H1 (cell line): ENCODE data around the gene LRRC43. TPM values are rescaled to one million over a fixed set of nuclear protein-coding genes. Genes with fewer than 3 reads are reported as not detected.
A peak's percentile ranks its signal among the peaks of the same experiment; 100 is the strongest.

Experiments
- CTCF ChIA-PET: fragments of 300-600 bp; sonication (Branson Sonifier 250); formaldehyde crosslinking; loops from one replicate; lab custom pipeline; 2021; ENCODE audit not compliant: partially characterized antibody; lab: Charles Lee
- POLR2A ChIA-PET: fragments of 300-600 bp; sonication (Branson Sonifier 250); formaldehyde crosslinking; loops from one replicate; lab custom pipeline; 2021; ENCODE audit warnings: inconsistent platforms; ENCODE audit not compliant: partially characterized antibody; lab: Charles Lee
- DNase-seq, 2 experiments: peaks; one replicate each; pipeline versions ENCODE4 v3.0.0 to v3.0.0-alpha.2; 2010 to 2022; ENCODE audit warnings: low spot score in 2 of 2, low read depth in 1 of 2, mixed read lengths in 1 of 2
- FAIRE-seq: peaks from 2 replicates; lab custom pipeline; 2011; peaks lifted over from hg19 to GRCh38; lab: Jason Lieb, UNC
- H2AFZ ChIP-seq: 2 replicates; pipeline ENCODE4 v1.8.1; 2012; ENCODE audit warnings: low read length, inconsistent platforms
- H2AK5ac ChIP-seq: 2 replicates; pipeline ENCODE4 v1.6.1; 2013; ENCODE audit warnings: low read depth, low read length
- H2BK120ac ChIP-seq: replicated peaks from 2 replicates; pipeline ENCODE3; 2013; ENCODE audit warnings: low read depth, low read length, inconsistent platforms
- H2BK12ac ChIP-seq: 2 replicates; pipeline ENCODE4 v1.6.1; 2013; ENCODE audit warnings: low read depth, low read length
- H2BK15ac ChIP-seq: 2 replicates; pipeline ENCODE4 v1.6.1; 2013; ENCODE audit warnings: low read length
- H2BK20ac ChIP-seq: 2 replicates; pipeline ENCODE4 v1.6.1; 2013; ENCODE audit warnings: low read length
- H2BK5ac ChIP-seq: 2 replicates; pipeline ENCODE4 v1.6.1; 2013; ENCODE audit warnings: low read depth, low read length
- H3K14ac ChIP-seq: 2 replicates; pipeline ENCODE4 v1.6.1; 2013; ENCODE audit warnings: inconsistent platforms; ENCODE audit not compliant: insufficient read length
- H3K18ac ChIP-seq: 2 replicates; pipeline ENCODE4 v1.6.1; 2013; ENCODE audit warnings: low read length; ENCODE audit errors: extremely low read depth
- H3K23ac ChIP-seq: 2 replicates; pipeline ENCODE4 v1.6.1; 2013; ENCODE audit warnings: inconsistent platforms; ENCODE audit not compliant: insufficient read length
- H3K23me2 ChIP-seq: 2 replicates; pipeline ENCODE4 v1.6.1; 2013; ENCODE audit warnings: low read depth, low read length
- H3K27ac ChIP-seq: 2 replicates; pipeline ENCODE4 v1.6.1; 2011; ENCODE audit warnings: low read depth, low read length, inconsistent platforms
- H3K27me3 ChIP-seq, 4 experiments: replicated peaks in 1 of 4; 1 replicate in 1 of 4; 2 replicates in 3 of 4; pipeline versions ENCODE4 v1.6.1 to v1.8.1; 2011 to 2013; ENCODE audit warnings: low read length in 3 of 4, mild to moderate bottlenecking in 3 of 4, inconsistent platforms in 2 of 4, mixed read lengths in 2 of 4, moderate library complexity in 1 of 4; ENCODE audit not compliant: control insufficient read depth in 3 of 4, insufficient read depth in 3 of 4; ENCODE audit errors: extremely low read depth in 1 of 4
- H3K36me3 ChIP-seq, 4 experiments: 2 replicates each; pipeline versions ENCODE4 v1.6.1 to v1.8.1; 2011 to 2013; ENCODE audit warnings: mild to moderate bottlenecking in 4 of 4, low read length in 3 of 4, moderate library complexity in 2 of 4, control low read depth in 1 of 4, inconsistent platforms in 1 of 4; ENCODE audit not compliant: insufficient read depth in 4 of 4, control insufficient read depth in 2 of 4
- H3K4ac ChIP-seq: replicated peaks from 2 replicates; pipeline ENCODE3; 2013; ENCODE audit warnings: low read length, low read depth, mixed read lengths, inconsistent platforms; ENCODE audit not compliant: insufficient read length
- H3K4me1 ChIP-seq, 4 experiments: replicated peaks in 1 of 4; 1 replicate in 1 of 4; 2 replicates in 3 of 4; pipeline versions ENCODE4 v1.6.1 to v1.8.1; 2011 to 2013; ENCODE audit warnings: low read length in 3 of 4, inconsistent platforms in 2 of 4, mixed read lengths in 1 of 4; ENCODE audit not compliant: insufficient read depth in 4 of 4, control insufficient read depth in 3 of 4
- H3K4me2 ChIP-seq, 2 experiments: 2 replicates each; pipeline versions ENCODE4 v1.6.1 to v1.8.1; 2011 to 2013; ENCODE audit warnings: low read depth in 2 of 2, low read length in 2 of 2, control low read depth in 1 of 2, inconsistent platforms in 1 of 2, mild to moderate bottlenecking in 1 of 2; ENCODE audit not compliant: insufficient read depth in 1 of 2
- H3K4me3 ChIP-seq, 4 experiments: fragments of 200-600, 300-600 bp in 1 of 4; sonication (generic), shearing (Covaris generic), sonication (Bioruptor Twin) in 1 of 4; 2 replicates each; pipeline versions ENCODE4 v1.5.1 to v1.8.1; 2011 to 2016; ENCODE audit warnings: low read length in 4 of 4, low read depth in 3 of 4, control low read depth in 2 of 4, inconsistent platforms in 2 of 4, mild to moderate bottlenecking in 2 of 4, mixed read lengths in 1 of 4, moderate library complexity in 1 of 4; ENCODE audit not compliant: insufficient read depth in 2 of 4; ENCODE audit errors: extremely low read depth in 1 of 4
- H3K56ac ChIP-seq: replicated peaks from 2 replicates; pipeline ENCODE3; 2013; ENCODE audit warnings: low read depth, mild to moderate bottlenecking, mixed read lengths, low read length, inconsistent platforms; ENCODE audit not compliant: insufficient read length
- H3K79me1 ChIP-seq: 2 replicates; pipeline ENCODE4 v1.6.1; 2013; ENCODE audit warnings: low read depth, low read length, control low read depth
- H3K79me2 ChIP-seq, 2 experiments: 2 replicates each; pipeline versions ENCODE4 v1.6.1 to v1.8.1; 2012 to 2013; ENCODE audit warnings: low read length in 2 of 2, mild to moderate bottlenecking in 2 of 2, inconsistent platforms in 1 of 2; ENCODE audit not compliant: insufficient read depth in 2 of 2, control insufficient read depth in 1 of 2
- H3K9ac ChIP-seq, 4 experiments: replicated peaks in 1 of 4; 1 replicate in 1 of 4; 2 replicates in 3 of 4; pipeline versions ENCODE4 v1.6.1 to v1.8.1; 2011 to 2013; ENCODE audit warnings: low read depth in 3 of 4, low read length in 3 of 4, control low read depth in 2 of 4, mild to moderate bottlenecking in 2 of 4, moderate library complexity in 2 of 4, inconsistent platforms in 1 of 4; ENCODE audit errors: extremely low read depth in 1 of 4
- H3K9me3 ChIP-seq, 2 experiments: 2 replicates each; pipeline versions ENCODE4 v1.6.1 to v1.8.1; 2012 to 2013; ENCODE audit warnings: mild to moderate bottlenecking in 2 of 2, moderate library complexity in 2 of 2, control low read depth in 1 of 2, inconsistent platforms in 1 of 2, low read depth in 1 of 2, low read length in 1 of 2, mixed read lengths in 1 of 2; ENCODE audit not compliant: insufficient read depth in 2 of 2
- H4K20me1 ChIP-seq, 2 experiments: replicated peaks in 1 of 2; 2 replicates each; pipeline versions ENCODE3 to v1.8.1; 2011 to 2013; ENCODE audit warnings: inconsistent platforms in 2 of 2, low read length in 2 of 2, mild to moderate bottlenecking in 1 of 2; ENCODE audit not compliant: insufficient read depth in 2 of 2, control insufficient read depth in 1 of 2
- H4K5ac ChIP-seq: 2 replicates; pipeline ENCODE4 v1.6.1; 2013; ENCODE audit warnings: low read length, low read depth, mixed read lengths, inconsistent platforms; ENCODE audit not compliant: insufficient read length
- H4K8ac ChIP-seq: 2 replicates; pipeline ENCODE4 v1.8.0; 2013; ENCODE audit warnings: mild to moderate bottlenecking, moderate library complexity, low read length, inconsistent platforms; ENCODE audit not compliant: insufficient read depth; ENCODE audit errors: extremely low read depth
- H4K91ac ChIP-seq: replicated peaks from 2 replicates; pipeline ENCODE3; 2013; ENCODE audit warnings: low read length, mixed read lengths, inconsistent platforms; ENCODE audit not compliant: insufficient read length
- CHD2 ChIP-seq: IDR thresholded peaks from 2 replicates; pipeline ENCODE4 v1.6.1; 2012; ENCODE audit warnings: low read length, improper control_type of control experiment
- GTF2F1 ChIP-seq: IDR thresholded peaks from 2 replicates; pipeline ENCODE4 v1.6.1; 2012; ENCODE audit warnings: low read depth, low read length, improper control_type of control experiment, borderline replicate concordance
- NRF1 ChIP-seq: IDR thresholded peaks from 2 replicates; pipeline ENCODE4 v1.6.1; 2011; ENCODE audit warnings: mild to moderate bottlenecking, low read depth, low read length, improper control_type of control experiment
- PHF8 ChIP-seq: fragments of 200-600 bp; sonication (generic); conservative IDR thresholded peaks from 2 replicates; pipeline ENCODE4 v1.7.1; 2012; ENCODE audit warnings: low read depth, mild to moderate bottlenecking, inconsistent platforms, low read length, moderate library complexity
- POLR2AphosphoS5 ChIP-seq: IDR thresholded peaks from 2 replicates; pipeline ENCODE4 v1.6.1; 2011; ENCODE audit warnings: low read depth, low read length
- RAD21 ChIP-seq, 2 experiments: IDR thresholded peaks in 1 of 2; conservative IDR thresholded peaks in 1 of 2; 2 replicates each; pipeline ENCODE4 v1.6.1; 2011; ENCODE audit warnings: low read depth in 2 of 2, low read length in 2 of 2, improper control_type of control experiment in 1 of 2, inconsistent platforms in 1 of 2, mild to moderate bottlenecking in 1 of 2, moderate library complexity in 1 of 2
- SAP30 ChIP-seq: fragments of 300-600 bp; sonication (generic); IDR thresholded peaks from 2 replicates; pipeline ENCODE4 v1.7.1; 2012; ENCODE audit warnings: low read length, moderate library complexity, mild to moderate bottlenecking, inconsistent platforms; ENCODE audit not compliant: insufficient read depth, insufficient replicate concordance
- ZNF274 ChIP-seq: IDR thresholded peaks from 2 replicates; pipeline ENCODE4 v1.7.0; 2012; ENCODE audit warnings: low read length, borderline replicate concordance; ENCODE audit errors: extremely low read depth
- WGBS, 2 experiments: shearing (Covaris generic) in 1 of 2; methylation state at CpG; one replicate each; pipeline versions ENCODE4 v1.1.6 to v1.1.7; 2013 to 2015; ENCODE audit warnings: low lambda C conversion rate in 2 of 2, mixed read lengths in 2 of 2, inconsistent platforms in 1 of 2, low coverage in 1 of 2, missing lambda C conversion rate in 1 of 2; ENCODE audit not compliant: insufficient replicate concordance in 2 of 2, insufficient coverage in 1 of 2, insufficient read length in 1 of 2; ENCODE audit errors: extremely low coverage in 1 of 2, missing lambda C conversion rate in 1 of 2; 5-methylcytosine and 5-hydroxymethylcytosine counted together
- polyA plus RNA-seq, 7 experiments: library from polyadenylated mRNA; depleted of rRNA in 3 of 7; stranded (reverse) in 5 of 7; unstranded in 2 of 7; fragments of >200 nt in 5 of 7; fragments of 200-250 nt in 2 of 7; gene quantifications; 1 replicate in 5 of 7; 2 replicates in 1 of 7; 4 replicates in 1 of 7; pipeline versions ENCODE4 v1.2.1 to v1.2.3, GENCODE V29; 2011 to 2013; ENCODE audit warnings: missing spikeins in 2 of 7, mixed read lengths in 2 of 7
- total RNA-seq: library from RNA; stranded (reverse); fragmentation: NEBNext Ultra II Directional; extraction: Animal tissue kit (Norgen Biotek cat#: 25700); gene quantifications from 2 replicates; pipeline ENCODE4 v1.2.1, GENCODE V29; 2021
- TF ChIP-seq, protein P1 (sequence below): IDR thresholded peaks from 2 replicates; pipeline ENCODE4 v1.6.1; 2011; ENCODE audit warnings: low read depth, mild to moderate bottlenecking, low read length; ENCODE audit not compliant: insufficient read depth

LRRC43 gene
- total and polyA plus RNA-seq, 2 of the 8 experiments (the other 6 are each of a cell fraction or from before 2014, with no cell fraction given) = 0.35 to 0.44 TPM

DNA sequence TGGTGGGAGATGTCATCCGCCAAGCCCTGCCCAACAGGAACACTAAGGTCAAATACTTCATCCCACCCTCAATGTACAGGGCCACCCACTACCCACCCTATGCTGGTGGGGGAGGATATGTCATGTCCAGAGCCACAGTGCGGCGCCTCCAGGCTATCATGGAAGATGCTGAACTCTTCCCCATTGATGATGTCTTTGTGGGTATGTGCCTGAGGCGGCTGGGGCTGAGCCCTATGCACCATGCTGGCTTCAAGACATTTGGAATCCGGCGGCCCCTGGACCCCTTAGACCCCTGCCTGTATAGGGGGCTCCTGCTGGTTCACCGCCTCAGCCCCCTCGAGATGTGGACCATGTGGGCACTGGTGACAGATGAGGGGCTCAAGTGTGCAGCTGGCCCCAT lies 24.1 kb downstream of the LRRC43 start:
- H3K36me3 ChIP-seq = peaks cover 12 to 48% (median 30%) of the 10 kb centered on the region in 4 experiments
- ChIA-PET POLR2A (interaction anchor here (0.6 to 17.6 kb wide), 2 partner anchors 13 to 839 kb away, joined by 3 to 230 read pairs; partner anchors contain the start of gene DIABLO), CTCF (interaction anchor here (4.1 kb wide), 1 partner anchor 9 kb away, joined by 15 read pairs; no protein-coding TSS in a partner anchor)
- FAIRE-seq = no peak
- H2BK12ac ChIP-seq = no peak overlapping the region
- peaks cover 9 to 43% (median 27%) of the 10 kb centered on the region in 4 experiments; a peak in 6 of 7 replicates for H3K27me3 ChIP-seq
- no peak overlapping the region for H3K27ac ChIP-seq
- H3K9ac ChIP-seq = no peak overlapping the region
- H3K18ac ChIP-seq = no peak overlapping the region
- H3K56ac ChIP-seq = no peak overlapping the region
- TF ChIP-seq CHD2 (no peak), SAP30 (no peak), RAD21 (IDR thresholded peaks at IDR 0.05 in 1 of 2, conservative IDR thresholded peaks at IDR 0.05 in 1 of 2; ENCODE audit: low read depth in 2 of 2, low read length in 2 of 2) (no peak), GTF2F1 (no peak), POLR2AphosphoS5 (0 out of 2 replicates have a peak, but pooled peaks have one; percentile 17), ZNF274 (no peak), NRF1 (no peak), PHF8 (no peak)
- TF ChIP-seq, protein P1, sequence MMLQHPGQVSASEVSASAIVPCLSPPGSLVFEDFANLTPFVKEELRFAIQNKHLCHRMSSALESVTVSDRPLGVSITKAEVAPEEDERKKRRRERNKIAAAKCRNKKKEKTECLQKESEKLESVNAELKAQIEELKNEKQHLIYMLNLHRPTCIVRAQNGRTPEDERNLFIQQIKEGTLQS = no peak
- H3K4me2 ChIP-seq = no peak overlapping the region
- H4K8ac ChIP-seq = peak overlapping the region; percentile 8; the same call in 1 of the 2 replicates
- H2BK15ac ChIP-seq = no peak overlapping the region
- H3K4me3 ChIP-seq = no peak overlapping the region
- no peak overlapping the region for H2AFZ ChIP-seq
- no peaks in the 10 kb centered on the region for H3K79me2 ChIP-seq
- no peak overlapping the region for H3K14ac ChIP-seq
- no peaks in the 10 kb centered on the region for H3K9me3 ChIP-seq
- no peak overlapping the region for H4K5ac ChIP-seq
- H4K91ac ChIP-seq = no peak overlapping the region
- no peak overlapping the region for H2BK120ac ChIP-seq
- WGBS, 2 experiments = 77% methylated on average over 8 of the region's 8 CpGs; no CpG with 5 or more reads in 1 of the 2 experiments
- H2BK20ac ChIP-seq = no peak overlapping the region
- peaks cover 0 to 10% (median 3%) of the 10 kb centered on the region in 4 experiments; a peak in 5 of 7 replicates for H3K4me1 ChIP-seq
- H3K23ac ChIP-seq = no peak overlapping the region
- no peak for DNase-seq
- H3K79me1 ChIP-seq = no peaks in the 10 kb centered on the region
- H3K23me2 ChIP-seq = peaks cover 9% of the 10 kb centered on the region; the same call in 1 of the 2 replicates
- peaks cover 12 to 19% of the 10 kb centered on the region in 2 experiments for H4K20me1 ChIP-seq
- H2BK5ac ChIP-seq = no peak overlapping the region
- H2AK5ac ChIP-seq = no peak overlapping the region
- no peak overlapping the region for H3K4ac ChIP-seq
